GM23338 (cell line): ENCODE data around the gene FAF2. TPM values are rescaled to one million over a fixed set of nuclear protein-coding genes. Genes with fewer than 3 reads are reported as not detected.

Experiments used
- ATAC-seq: fragments of 200-7000 bp; cut with Tn5 transposase; 3 replicates; pipeline ENCODE4 v1.9.1; 2020
- DNase-seq: peaks from one replicate; pipeline ENCODE4 v3.0.0-alpha.2; 2015; ENCODE audit warnings: low spot score
- H2AFZ ChIP-seq: fragments of 200-600 bp; sonication (generic); 2 replicates; pipeline ENCODE4 v1.8.0; 2016; ENCODE audit warnings: antibody characterized with exemption, mild to moderate bottlenecking, moderate library complexity
- H3F3A ChIP-seq: fragments of 200-600 bp; sonication (generic); replicated peaks from 2 replicates; pipeline ENCODE4 v1.8.0; 2017; ENCODE audit warnings: antibody characterized with exemption, mixed run types, low read depth
- H3K27ac ChIP-seq: fragments of 200-600 bp; sonication (generic); 2 replicates; pipeline ENCODE4 v1.6.1; 2016; ENCODE audit warnings: low read depth
- H3K27me3 ChIP-seq: fragments of 200-600 bp; sonication (generic); 2 replicates; pipeline ENCODE4 v1.8.0; 2016; ENCODE audit warnings: mild to moderate bottlenecking, mixed run types, moderate library complexity; ENCODE audit not compliant: insufficient read depth
- H3K36me3 ChIP-seq: fragments of 200-600 bp; sonication (generic); 2 replicates; pipeline ENCODE4 v1.8.0; 2016; ENCODE audit warnings: mild to moderate bottlenecking; ENCODE audit not compliant: insufficient read depth
- H3K4me1 ChIP-seq: fragments of 200-600 bp; sonication (generic); 2 replicates; pipeline ENCODE4 v1.8.0; 2016; ENCODE audit warnings: mild to moderate bottlenecking, moderate library complexity; ENCODE audit not compliant: insufficient read depth
- H3K4me2 ChIP-seq: fragments of 200-600 bp; sonication (generic); 2 replicates; pipeline ENCODE4 v1.7.1; 2017; ENCODE audit warnings: mixed run types
- H3K4me3 ChIP-seq: fragments of 200-600 bp; sonication (generic); 2 replicates; pipeline ENCODE4 v1.6.1; 2016; ENCODE audit warnings: mixed run types
- H3K79me2 ChIP-seq: fragments of 200-600 bp; sonication (generic); replicated peaks from 2 replicates; pipeline ENCODE4 v1.8.0; 2017; ENCODE audit warnings: mild to moderate bottlenecking; ENCODE audit not compliant: insufficient read depth
- H3K9me2 ChIP-seq: fragments of 200-600 bp; sonication (generic); 2 replicates; pipeline ENCODE4 v1.8.0; 2017; ENCODE audit not compliant: insufficient read depth
- H4K20me1 ChIP-seq: fragments of 200-600 bp; sonication (generic); replicated peaks from 2 replicates; pipeline ENCODE4 v1.8.0; 2017; ENCODE audit warnings: mild to moderate bottlenecking; ENCODE audit not compliant: insufficient read depth
- H3K27ac Mint-ChIP-seq: 2 replicates; pipeline ENCODE4 v1.8.0; 2020; ENCODE audit warnings: inconsistent platforms, mild to moderate bottlenecking, moderate library complexity, mixed read lengths
- H3K27me3 Mint-ChIP-seq: 3 replicates; pipeline ENCODE4 v1.8.0; 2022; ENCODE audit warnings: low read depth, mild to moderate bottlenecking, moderate library complexity, mixed read lengths, inconsistent platforms; ENCODE audit not compliant: insufficient read depth, poor library complexity
- H3K36me3 Mint-ChIP-seq: 3 replicates; pipeline ENCODE4 v1.8.0; 2021; ENCODE audit warnings: low read depth, mild to moderate bottlenecking, inconsistent platforms, moderate library complexity, mixed read lengths
- H3K4me1 Mint-ChIP-seq: 3 replicates; pipeline ENCODE4 v1.8.0; 2020; ENCODE audit warnings: mild to moderate bottlenecking, inconsistent platforms, mixed read lengths
- H3K4me3 Mint-ChIP-seq: 3 replicates; pipeline ENCODE4 v1.8.0; 2021; ENCODE audit warnings: moderate library complexity, mild to moderate bottlenecking, inconsistent platforms, mixed read lengths
- H3K9me3 Mint-ChIP-seq: 3 replicates; pipeline ENCODE4 v1.8.0; 2020; ENCODE audit warnings: moderate library complexity, mild to moderate bottlenecking, inconsistent platforms, mixed read lengths
- CREB1 ChIP-seq: fragments of 250-450 bp; sonication (Bioruptor Pico); IDR thresholded peaks from 2 replicates; pipeline ENCODE4 v1.5.0; 2020; ENCODE audit warnings: low read depth, mild to moderate bottlenecking, moderate library complexity
- ETS1 ChIP-seq: IDR thresholded peaks from 2 replicates; pipeline ENCODE4 v1.6.1; 2016; ENCODE audit warnings: antibody characterized with exemption
- EZH2 ChIP-seq: fragments of 200-600 bp; sonication (generic); IDR thresholded peaks from one replicate; pipeline ENCODE4 v1.8.0; 2017; ENCODE audit warnings: antibody characterized with exemption, mild to moderate bottlenecking, low read depth; ENCODE audit not compliant: unreplicated experiment
- JUNB ChIP-seq: IDR thresholded peaks from one replicate; pipeline ENCODE4 v1.6.1; 2016; ENCODE audit warnings: antibody characterized with exemption; ENCODE audit not compliant: unreplicated experiment
- NANOG ChIP-seq: IDR thresholded peaks from 2 replicates; pipeline ENCODE4 v1.6.1; 2016; ENCODE audit warnings: antibody characterized with exemption, borderline replicate concordance
- POLR2AphosphoS5 ChIP-seq: IDR thresholded peaks from 2 replicates; pipeline ENCODE4 v1.6.1; 2016; ENCODE audit warnings: antibody characterized with exemption, low read depth
- ZNF114 ChIP-seq: fragments of 250-450 bp; sonication (Bioruptor Pico); IDR thresholded peaks from 2 replicates; pipeline ENCODE4 v1.5.0; 2020; ENCODE audit warnings: mild to moderate bottlenecking, moderate library complexity
- ZNF462 ChIP-seq: fragments of 250-450 bp; sonication (Bioruptor Pico); IDR thresholded peaks from 2 replicates; pipeline ENCODE4 v1.5.0; 2020; ENCODE audit warnings: mild to moderate bottlenecking, moderate library complexity
- polyA plus RNA-seq: library from polyadenylated mRNA; unstranded; fragments of >200 nt; fragmentation: Nextera tagmentation; extraction: Ambion mirVana; gene quantifications from 2 replicates; pipeline ENCODE4 v1.2.1, GENCODE V29; 2016
- total RNA-seq: library from RNA; depleted of rRNA; stranded (reverse); fragments of >200 nt; shearing (Covaris generic); gene quantifications from 2 replicates; pipeline ENCODE4 v1.2.3, GENCODE V29; 2014
- TF ChIP-seq, protein P1 (sequence below), 2 experiments: fragments of 200-600 bp in 1 of 2; sonication (generic) in 1 of 2; conservative IDR thresholded peaks; 2 replicates each; pipeline versions ENCODE4 v1.5.1 to v1.6.1; 2016 to 2017; ENCODE audit warnings: antibody characterized with exemption in 2 of 2, low read depth in 2 of 2, mild to moderate bottlenecking in 2 of 2, moderate library complexity in 1 of 2
- TF ChIP-seq, protein P2 (sequence below): IDR thresholded peaks from one replicate; pipeline ENCODE4 v1.6.1; 2018; ENCODE audit warnings: antibody characterized with exemption; ENCODE audit not compliant: unreplicated experiment

Gene FAF2
- total and polyA plus RNA-seq, 2 experiments from 2014 or later: 32.8 to 37.6 TPM

- Mint-ChIP-seq H3K9me3 (no peaks in the 10 kb centered on the region), H3K36me3 (peaks cover 84% of the 10 kb centered on the region), H3K27me3 (peaks cover 3% of the 10 kb centered on the region), H3K27ac (no peak overlapping the region), H3K4me3 (no peak overlapping the region), H3K4me1 (no peaks in the 10 kb centered on the region)
- Histone ChIP-seq H3K4me3 (no peak overlapping the region), H3K27me3 (no peaks in the 10 kb centered on the region), H4K20me1 (peaks cover 10% of the 10 kb centered on the region; the same call in 1 of the 2 replicates), H3F3A (no peaks in the 10 kb centered on the region), H3K27ac (no peak overlapping the region), H3K79me2 (no peaks in the 10 kb centered on the region), H3K4me1 (no peaks in the 10 kb centered on the region), H3K9me2 (no peaks in the 10 kb centered on the region), H3K36me3 (peaks cover 64% of the 10 kb centered on the region), H3K4me2 (no peak overlapping the region), H2AFZ (no peak overlapping the region)
- TF ChIP-seq ETS1 (no peak), ZNF114 (CRISPR knock-in tag) (no peak)
- DNase-seq (no peak), ATAC-seq (no peak)
Observed at GRCh38 chr5:176500511-176500910, 52.3 kb downstream of the FAF2 start.

- no peak overlapping the region for H3K4me3 ChIP-seq
- no peaks in the 10 kb centered on the region for H3K4me1 ChIP-seq
- no peaks in the 10 kb centered on the region for H3K9me2 ChIP-seq
- no peaks in the 10 kb centered on the region for H3F3A ChIP-seq
- H3K36me3 ChIP-seq: peaks cover 56% of the 10 kb centered on the region
- H3K4me3 Mint-ChIP-seq: no peak overlapping the region
- H4K20me1 ChIP-seq: 0 out of 2 replicates have a peak, but pooled peaks cover 10% of the 10 kb centered on the region
- H3K27me3 ChIP-seq: no peaks in the 10 kb centered on the region
- H3K36me3 Mint-ChIP-seq: peaks cover 84% of the 10 kb centered on the region
- no peaks in the 10 kb centered on the region for H3K9me3 Mint-ChIP-seq
- DNase-seq: no peak
- H3K27ac ChIP-seq: no peak overlapping the region
- no peak overlapping the region for H3K27ac Mint-ChIP-seq
- no peak overlapping the region for H2AFZ ChIP-seq
- H3K79me2 ChIP-seq: no peaks in the 10 kb centered on the region
- no peak overlapping the region for H3K4me2 ChIP-seq
- no peak for ATAC-seq
- H3K4me1 Mint-ChIP-seq: no peaks in the 10 kb centered on the region
- H3K27me3 Mint-ChIP-seq: peaks cover 3% of the 10 kb centered on the region
- TF ChIP-seq CREB1 (CRISPR knock-in tag) (no peak), ZNF114 (CRISPR knock-in tag) (no peak), EZH2 (no peak), ZNF462 (no peak), NANOG (no peak), JUNB (no peak), POLR2AphosphoS5 (no peak)
- TF ChIP-seq, protein P1, sequence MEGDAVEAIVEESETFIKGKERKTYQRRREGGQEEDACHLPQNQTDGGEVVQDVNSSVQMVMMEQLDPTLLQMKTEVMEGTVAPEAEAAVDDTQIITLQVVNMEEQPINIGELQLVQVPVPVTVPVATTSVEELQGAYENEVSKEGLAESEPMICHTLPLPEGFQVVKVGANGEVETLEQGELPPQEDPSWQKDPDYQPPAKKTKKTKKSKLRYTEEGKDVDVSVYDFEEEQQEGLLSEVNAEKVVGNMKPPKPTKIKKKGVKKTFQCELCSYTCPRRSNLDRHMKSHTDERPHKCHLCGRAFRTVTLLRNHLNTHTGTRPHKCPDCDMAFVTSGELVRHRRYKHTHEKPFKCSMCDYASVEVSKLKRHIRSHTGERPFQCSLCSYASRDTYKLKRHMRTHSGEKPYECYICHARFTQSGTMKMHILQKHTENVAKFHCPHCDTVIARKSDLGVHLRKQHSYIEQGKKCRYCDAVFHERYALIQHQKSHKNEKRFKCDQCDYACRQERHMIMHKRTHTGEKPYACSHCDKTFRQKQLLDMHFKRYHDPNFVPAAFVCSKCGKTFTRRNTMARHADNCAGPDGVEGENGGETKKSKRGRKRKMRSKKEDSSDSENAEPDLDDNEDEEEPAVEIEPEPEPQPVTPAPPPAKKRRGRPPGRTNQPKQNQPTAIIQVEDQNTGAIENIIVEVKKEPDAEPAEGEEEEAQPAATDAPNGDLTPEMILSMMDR (conservative IDR thresholded peaks at IDR 0.05; ENCODE audit: low read depth in 2 of 2): no peak
- TF ChIP-seq, protein P2, sequence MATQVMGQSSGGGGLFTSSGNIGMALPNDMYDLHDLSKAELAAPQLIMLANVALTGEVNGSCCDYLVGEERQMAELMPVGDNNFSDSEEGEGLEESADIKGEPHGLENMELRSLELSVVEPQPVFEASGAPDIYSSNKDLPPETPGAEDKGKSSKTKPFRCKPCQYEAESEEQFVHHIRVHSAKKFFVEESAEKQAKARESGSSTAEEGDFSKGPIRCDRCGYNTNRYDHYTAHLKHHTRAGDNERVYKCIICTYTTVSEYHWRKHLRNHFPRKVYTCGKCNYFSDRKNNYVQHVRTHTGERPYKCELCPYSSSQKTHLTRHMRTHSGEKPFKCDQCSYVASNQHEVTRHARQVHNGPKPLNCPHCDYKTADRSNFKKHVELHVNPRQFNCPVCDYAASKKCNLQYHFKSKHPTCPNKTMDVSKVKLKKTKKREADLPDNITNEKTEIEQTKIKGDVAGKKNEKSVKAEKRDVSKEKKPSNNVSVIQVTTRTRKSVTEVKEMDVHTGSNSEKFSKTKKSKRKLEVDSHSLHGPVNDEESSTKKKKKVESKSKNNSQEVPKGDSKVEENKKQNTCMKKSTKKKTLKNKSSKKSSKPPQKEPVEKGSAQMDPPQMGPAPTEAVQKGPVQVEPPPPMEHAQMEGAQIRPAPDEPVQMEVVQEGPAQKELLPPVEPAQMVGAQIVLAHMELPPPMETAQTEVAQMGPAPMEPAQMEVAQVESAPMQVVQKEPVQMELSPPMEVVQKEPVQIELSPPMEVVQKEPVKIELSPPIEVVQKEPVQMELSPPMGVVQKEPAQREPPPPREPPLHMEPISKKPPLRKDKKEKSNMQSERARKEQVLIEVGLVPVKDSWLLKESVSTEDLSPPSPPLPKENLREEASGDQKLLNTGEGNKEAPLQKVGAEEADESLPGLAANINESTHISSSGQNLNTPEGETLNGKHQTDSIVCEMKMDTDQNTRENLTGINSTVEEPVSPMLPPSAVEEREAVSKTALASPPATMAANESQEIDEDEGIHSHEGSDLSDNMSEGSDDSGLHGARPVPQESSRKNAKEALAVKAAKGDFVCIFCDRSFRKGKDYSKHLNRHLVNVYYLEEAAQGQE: no peak
Observed at GRCh38 chr5:176501333-176501732, 53.1 kb downstream of the FAF2 start.
